Adrenal gland (tissue), 12 donors: Measurements from ENCODE around the gene TMEM169. TPM values are rescaled to one million over a fixed set of nuclear protein-coding genes. Genes with fewer than 3 reads are reported as not detected.
"Not testable (repeated sequence)": the region's sequence is repeated elsewhere in the genome, so short reads cannot be mapped to it uniquely, and the experiment has no call there.

Experiments
- DNase-seq, 7 donors: peaks; one replicate each; pipeline ENCODE4 v3.0.0-alpha.2; 2019 to 2020
- H3K27ac ChIP-seq, 5 donors: fragments of 200-600 bp; sonication (generic) in 4 of 5; 1 replicate in 3 of 5; 2 replicates in 2 of 5; pipeline versions ENCODE4 v1.5.1 to v1.8.0; 2016 to 2020; ENCODE audit warnings: mild to moderate bottlenecking in 1 of 5
- H3K27me3 ChIP-seq: fragments of 200-600 bp; 2 replicates; pipeline ENCODE4 v1.8.0; 2021
- H3K36me3 ChIP-seq, 2 donors: fragments of 200-600 bp; replicated peaks in 1 of 2; 1 replicate in 1 of 2; 2 replicates in 1 of 2; pipeline versions ENCODE4 v1.5.1 to v1.8.0; 2018 to 2022
- H3K4me1 ChIP-seq, 2 donors: fragments of 200-600 bp; replicated peaks in 1 of 2; 1 replicate in 1 of 2; 2 replicates in 1 of 2; pipeline versions ENCODE4 v1.5.1 to v1.8.0; 2018 to 2021
- H3K4me3 ChIP-seq, 4 donors: fragments of 200-600 bp; sonication (generic) in 3 of 4; one replicate each; pipeline ENCODE4 v1.5.1; 2016 to 2018
- H3K9me3 ChIP-seq, 3 donors: fragments of 200-600 bp; sonication (generic) in 1 of 3; replicated peaks in 1 of 3; 1 replicate in 2 of 3; 2 replicates in 1 of 3; pipeline versions ENCODE4 v1.5.1 to v1.8.0; 2016 to 2021
- POLR2A ChIP-seq, 2 donors: fragments of 450-650 bp; IDR thresholded peaks; one replicate each; pipeline ENCODE4 v1.6.1; 2017; ENCODE audit warnings: antibody characterized with exemption in 2 of 2, mild to moderate bottlenecking in 2 of 2, moderate library complexity in 1 of 2
- WGBS, 4 donors: extraction: QIAGEN DNeasy Blood & Tissue Kit in 2 of 4; methylation state at CpG; one replicate each; pipeline versions ENCODE4 v1.1.5 to v1.1.7; 2013 to 2017; 5-methylcytosine and 5-hydroxymethylcytosine counted together
- intact Hi-C, 2 donors: fragments of 100-400 bp; cut with DNase I; formaldehyde crosslinking; loops; one replicate each; pipeline versions ENCODE4 v1.14.1 to v1.15.0; 2022 to 2023
- polyA plus RNA-seq, 3 donors: library from polyadenylated mRNA; stranded (reverse); fragments of 200-250 nt in 2 of 3; fragments of 350-450 nt in 1 of 3; fragmentation: Illumina TruSeq in 1 of 3; extraction: RNeasy Lipid Tissue Mini Kit (QIAGEN cat#74804) in 1 of 3; gene quantifications; one replicate each; pipeline ENCODE4 v1.2.3, GENCODE V29; 2013 to 2014
- total RNA-seq, 9 donors: library from RNA; depleted of rRNA in 4 of 9; stranded (reverse); fragments of >200 nt in 4 of 9; fragments of 120-200 nt in 1 of 9; fragmentation: NEBNext Ultra II Directional in 1 of 9; extraction: Animal tissue kit (Norgen Biotek cat#: 25700) in 1 of 9; gene quantifications; one replicate each; pipeline versions ENCODE4 v1.1.0 to v1.2.4, GENCODE V29; 2013 to 2023
- TF ChIP-seq, protein P1 (sequence below), 6 experiments: fragments of 450-650 bp in 4 of 6; fragments of 200-600 bp in 2 of 6; sonication (generic) in 1 of 6; IDR thresholded peaks; 1 replicate in 5 of 6; 2 replicates in 1 of 6; pipeline versions ENCODE4 v1.5.1 to v1.8.0; 2016 to 2021; ENCODE audit warnings: antibody characterized with exemption in 6 of 6, mild to moderate bottlenecking in 2 of 6, moderate library complexity in 1 of 6
- donor health status: healthy with polysubstance abuse.
- donor health status: Bipolar disorder and iron deficiency.
- donor health status: DM: yes; HTN: yes; CAD: no.
- donor health status: DM: no; HTN: no; CAD: no.
- donor health status: DM: no; HTN: no; CAD: no.
- donor health status: DM: yes; HTN: yes; CAD: no.

Gene TMEM169
- total and polyA plus RNA-seq, 12 donors, result 0.12 to 2.3 (median 0.80) TPM

DNA sequence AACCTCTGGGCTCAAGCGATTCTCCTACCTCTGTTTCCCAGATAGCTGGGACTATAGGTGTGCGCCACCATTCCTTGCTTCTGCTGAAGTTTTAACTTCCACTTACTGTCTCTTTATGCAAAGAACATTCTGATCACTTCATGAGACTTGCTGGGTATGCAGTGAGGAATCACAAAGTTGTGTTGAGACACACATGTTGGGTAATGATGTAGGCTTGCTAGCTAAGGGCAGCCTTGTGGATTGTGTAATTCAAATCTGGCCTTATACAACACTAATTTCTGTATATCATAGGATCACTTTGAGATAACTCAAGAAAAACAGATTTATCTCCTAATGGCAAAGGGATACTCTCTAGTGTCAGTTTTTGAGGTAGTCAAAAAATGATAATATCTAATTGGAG lies 51.7 kb downstream of the TMEM169 start:
- H3K27me3 ChIP-seq, result no peaks in the 10 kb centered on the region
- intact Hi-C loops, result no loop called here
- H3K36me3 ChIP-seq, result peaks cover 0 to 74% of the 10 kb centered on the region in 2 donors

DNA sequence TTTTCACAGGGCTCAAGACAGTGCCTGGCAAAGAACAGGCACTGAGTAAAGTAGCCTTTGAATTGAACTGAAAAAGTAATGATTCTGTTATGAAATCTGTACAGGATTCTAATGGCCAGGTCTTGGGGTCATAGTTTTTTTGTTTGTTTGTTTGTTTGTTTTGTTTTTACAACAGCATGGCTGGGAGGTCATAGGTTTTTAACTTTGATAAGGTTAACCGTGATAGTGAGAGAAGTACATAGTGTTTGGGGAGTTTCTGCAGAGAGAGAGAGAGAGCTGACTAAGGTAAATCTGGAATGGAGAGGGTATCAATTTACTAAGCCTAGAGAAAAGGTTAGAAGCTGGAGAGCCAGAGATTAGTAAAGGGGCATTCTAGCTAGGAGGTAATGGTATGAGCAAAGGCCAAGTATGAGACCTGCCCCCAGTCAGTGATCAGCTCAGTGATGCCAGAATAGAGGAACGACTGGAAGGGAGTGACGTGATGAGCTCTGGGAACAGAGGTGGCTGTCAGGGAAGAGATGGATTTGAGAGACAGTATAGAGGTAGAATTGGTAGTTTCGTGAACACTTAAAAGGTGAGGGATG lies 53.3 kb downstream of the TMEM169 start:
- H3K27ac ChIP-seq, result no peak overlapping the region
- intact Hi-C loops, result no loop called here
- no peak for DNase-seq
- no peaks in the 10 kb centered on the region for H3K9me3 ChIP-seq
- no peaks in the 10 kb centered on the region for H3K4me1 ChIP-seq
- no peaks in the 10 kb centered on the region for H3K27me3 ChIP-seq
- H3K36me3 ChIP-seq, result peaks cover 0 to 81% of the 10 kb centered on the region in 2 donors
- H3K4me3 ChIP-seq, result no peak overlapping the region
- WGBS, 4 donors, result 79 to 84% (median 84%) methylated on average over 4 of the region's 4 CpGs
- TF ChIP-seq, protein P1, sequence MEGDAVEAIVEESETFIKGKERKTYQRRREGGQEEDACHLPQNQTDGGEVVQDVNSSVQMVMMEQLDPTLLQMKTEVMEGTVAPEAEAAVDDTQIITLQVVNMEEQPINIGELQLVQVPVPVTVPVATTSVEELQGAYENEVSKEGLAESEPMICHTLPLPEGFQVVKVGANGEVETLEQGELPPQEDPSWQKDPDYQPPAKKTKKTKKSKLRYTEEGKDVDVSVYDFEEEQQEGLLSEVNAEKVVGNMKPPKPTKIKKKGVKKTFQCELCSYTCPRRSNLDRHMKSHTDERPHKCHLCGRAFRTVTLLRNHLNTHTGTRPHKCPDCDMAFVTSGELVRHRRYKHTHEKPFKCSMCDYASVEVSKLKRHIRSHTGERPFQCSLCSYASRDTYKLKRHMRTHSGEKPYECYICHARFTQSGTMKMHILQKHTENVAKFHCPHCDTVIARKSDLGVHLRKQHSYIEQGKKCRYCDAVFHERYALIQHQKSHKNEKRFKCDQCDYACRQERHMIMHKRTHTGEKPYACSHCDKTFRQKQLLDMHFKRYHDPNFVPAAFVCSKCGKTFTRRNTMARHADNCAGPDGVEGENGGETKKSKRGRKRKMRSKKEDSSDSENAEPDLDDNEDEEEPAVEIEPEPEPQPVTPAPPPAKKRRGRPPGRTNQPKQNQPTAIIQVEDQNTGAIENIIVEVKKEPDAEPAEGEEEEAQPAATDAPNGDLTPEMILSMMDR (IDR thresholded peaks at IDR 0.05), result no peak
- TF ChIP-seq POLR2A (IDR thresholded peaks at IDR 0.05), result no peak

More for the DNA sequence above, 51.7 kb downstream of the TMEM169 start:
- DNase-seq, result peak in 1 of 7 donors; percentile 46
- no peak overlapping the region for H3K4me3 ChIP-seq
- H3K9me3 ChIP-seq, result no peaks in the 10 kb centered on the region
- WGBS, 4 donors, result 98 to 100% (median 98%) methylated on average over 2 of the region's 2 CpGs
- no peaks in the 10 kb centered on the region for H3K4me1 ChIP-seq
- TF ChIP-seq, protein P1 (IDR thresholded peaks at IDR 0.05), result no peak
- TF ChIP-seq POLR2A (IDR thresholded peaks at IDR 0.05), result no peak
- H3K27ac ChIP-seq, result peak overlapping the region in 1 of 5 donors; percentile 26

DNA sequence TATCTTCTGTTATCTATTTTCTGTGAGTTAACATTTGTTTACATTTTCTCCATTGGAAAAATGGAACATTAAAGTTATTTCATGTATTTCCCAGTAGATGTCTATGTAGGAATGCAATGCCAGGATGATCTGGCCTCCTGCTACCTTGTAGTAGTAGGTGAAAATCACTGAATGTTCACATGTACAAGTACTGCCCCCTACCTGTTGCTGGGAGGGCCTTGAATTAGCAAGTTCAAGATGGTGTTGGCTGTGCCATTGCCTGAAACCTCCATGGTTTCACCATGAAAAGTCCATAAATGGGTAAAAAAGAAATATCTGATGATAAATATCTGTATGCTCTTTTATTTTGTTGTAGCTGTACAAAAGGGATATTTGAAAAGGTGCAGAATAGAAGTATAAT lies 58.2 kb downstream of the TMEM169 start:
- DNase-seq, result peak in 1 of 7 donors; percentile 32
- no peaks in the 10 kb centered on the region for H3K9me3 ChIP-seq
- TF ChIP-seq, protein P1 (IDR thresholded peaks at IDR 0.05), result peak in 2 of 6 experiments; percentile 13 to 21
- TF ChIP-seq POLR2A (IDR thresholded peaks at IDR 0.05), result no peak
- peaks cover 0 to 84% of the 10 kb centered on the region in 2 donors for H3K36me3 ChIP-seq
- H3K27ac ChIP-seq, result no peak overlapping the region
- intact Hi-C loops, result loop anchor here in 1 of 2 donors (10.0 kb wide), 1 partner anchor 265 kb away; no protein-coding TSS in a partner anchor
- H3K27me3 ChIP-seq, result no peaks in the 10 kb centered on the region
- no peaks in the 10 kb centered on the region for H3K4me1 ChIP-seq
- H3K4me3 ChIP-seq, result no peak overlapping the region

DNA sequence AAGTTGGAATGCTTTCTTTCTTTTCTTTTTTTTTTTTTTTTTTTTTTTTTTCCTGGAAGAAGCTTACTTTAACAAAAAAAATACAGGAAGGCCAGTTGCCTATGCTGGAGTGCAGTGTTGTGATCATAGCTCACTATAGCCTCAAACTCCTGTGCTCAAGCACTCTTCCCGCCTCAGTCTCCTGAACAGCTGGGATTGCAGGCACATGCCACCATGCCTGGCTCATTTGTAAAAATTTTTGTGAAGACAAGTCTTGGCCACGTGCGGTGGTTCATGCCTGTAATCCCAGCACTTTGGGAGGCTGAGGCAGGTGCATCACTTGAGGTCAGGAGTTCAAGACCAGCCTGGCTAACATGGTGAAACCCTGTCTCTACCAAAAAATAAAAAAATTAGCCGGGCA lies 59.8 kb downstream of the TMEM169 start:
- not testable (repeated sequence) for H3K4me3 ChIP-seq, H3K4me1 ChIP-seq, H3K27ac ChIP-seq, DNase-seq, H3K27me3 ChIP-seq, H3K9me3 ChIP-seq
- intact Hi-C loops, result loop anchor here in 1 of 2 donors (10.0 kb wide), 1 partner anchor 263 kb away; no protein-coding TSS in a partner anchor
- WGBS, 4 donors, result 95 to 100% (median 98%) methylated on average over 4 of the region's 4 CpGs
- H3K36me3 ChIP-seq, result peaks cover 0 to 95% of the 10 kb centered on the region in 2 donors

DNA sequence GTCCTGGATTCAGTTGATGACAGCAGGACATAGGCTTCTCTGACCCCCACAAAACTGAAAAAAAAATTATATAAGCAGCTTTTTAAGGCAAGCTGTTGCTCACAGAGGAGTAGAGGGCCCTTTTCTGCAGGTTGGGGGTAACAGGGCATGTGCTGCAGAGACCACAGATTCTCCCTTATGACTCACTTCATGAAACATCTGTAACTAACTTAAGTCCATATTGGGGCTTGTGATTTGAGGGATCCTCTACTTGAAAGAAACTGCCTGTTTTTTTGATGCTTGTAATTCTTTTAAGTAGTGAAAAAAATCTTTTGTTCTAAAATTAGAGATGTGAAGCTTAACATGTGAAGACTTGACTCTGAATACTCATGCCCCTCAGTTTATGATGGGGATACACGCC lies 60.8 kb downstream of the TMEM169 start:
- Histone ChIP-seq H3K4me1 (no peaks in the 10 kb centered on the region), H3K4me3 (no peak overlapping the region), H3K36me3 (peaks cover 0 to 93% of the 10 kb centered on the region in 2 donors), H3K27me3 (no peaks in the 10 kb centered on the region), H3K27ac (no peak overlapping the region), H3K9me3 (no peaks in the 10 kb centered on the region)
- 92 to 100% (median 96%) methylated on average over 1 of the region's 1 CpG for WGBS, 4 donors
- no peak for TF ChIP-seq POLR2A (IDR thresholded peaks at IDR 0.05)
- TF ChIP-seq, protein P1 (IDR thresholded peaks at IDR 0.05), result no peak
- intact Hi-C loops, result loop anchor here in 1 of 2 donors (10.0 kb wide), 1 partner anchor 262 kb away; no protein-coding TSS in a partner anchor
- DNase-seq, result no peak
